A673 (cell line): Measurements from ENCODE around the gene LSM10. TPM values are rescaled to one million over a fixed set of nuclear protein-coding genes. Genes with fewer than 3 reads are reported as not detected.

Source experiments
- BruUV-seq: library from RNA; stranded (reverse); fragments of 400-500 nt; replicated peaks from 2 replicates; lab custom pipeline; 2021; lab: Mats Ljungman, UMichigan
- CTCF ChIA-PET: fragments of 300-600 bp; sonication (Branson Sonifier 250); formaldehyde crosslinking; loops from one replicate; lab custom pipeline; 2022; ENCODE audit warnings: antibody characterized with exemption; lab: Charles Lee
- POLR2A ChIA-PET: fragments of 300-600 bp; sonication (Branson Sonifier 250); formaldehyde crosslinking; loops from one replicate; lab custom pipeline; 2022; ENCODE audit warnings: antibody characterized with exemption; ENCODE audit not compliant: low non-redundant PET; lab: Charles Lee
- DNase-seq: peaks from one replicate; pipeline ENCODE4 v3.0.0-alpha.2; 2015; ENCODE audit warnings: low spot score
- H3K27ac ChIP-seq: fragments of 200-600 bp; sonication (generic); 2 replicates; pipeline ENCODE4 v1.5.1; 2016; ENCODE audit warnings: mixed run types, low read depth, mild to moderate bottlenecking, mixed read lengths, antibody characterized with exemption, low read length; ENCODE audit not compliant: poor library complexity, severe bottlenecking
- H3K27me3 ChIP-seq: fragments of 200-600 bp; sonication (generic); replicated peaks from 2 replicates; pipeline ENCODE4 v1.6.1; 2017; ENCODE audit warnings: mixed run types, low read depth, mild to moderate bottlenecking, mixed read lengths, antibody characterized with exemption, low read length; ENCODE audit not compliant: insufficient read depth, poor library complexity
- H3K36me3 ChIP-seq: fragments of 200-600 bp; sonication (generic); 2 replicates; pipeline ENCODE4 v1.6.1; 2016; ENCODE audit warnings: mixed run types, mild to moderate bottlenecking, mixed read lengths, antibody characterized with exemption, low read length; ENCODE audit not compliant: insufficient read depth, poor library complexity, severe bottlenecking
- H3K4me1 ChIP-seq: fragments of 200-600 bp; sonication (generic); 2 replicates; pipeline ENCODE4 v1.6.1; 2017; ENCODE audit warnings: mixed run types, mild to moderate bottlenecking, mixed read lengths, antibody characterized with exemption, low read length; ENCODE audit not compliant: insufficient read depth, poor library complexity, severe bottlenecking
- H3K4me3 ChIP-seq: fragments of 200-600 bp; sonication (generic); 2 replicates; pipeline ENCODE4 v1.5.1; 2016; ENCODE audit warnings: low read depth, mixed run types, mild to moderate bottlenecking, mixed read lengths, low read length; ENCODE audit not compliant: poor library complexity, severe bottlenecking
- H3K9me3 ChIP-seq: fragments of 200-600 bp; sonication (generic); 2 replicates; pipeline ENCODE4 v1.6.1; 2016; ENCODE audit warnings: mixed run types, low read depth, mild to moderate bottlenecking, mixed read lengths, antibody characterized with exemption, low read length; ENCODE audit not compliant: poor library complexity, severe bottlenecking
- CTCF ChIP-seq: fragments of 300-800, 200-600 bp; sonication (generic); conservative IDR thresholded peaks from 2 replicates; pipeline ENCODE4 v1.5.1; 2017; ENCODE audit warnings: low read depth, mild to moderate bottlenecking, antibody characterized with exemption, low read length, moderate library complexity, mixed read lengths
- EZH2 ChIP-seq: fragments of 200-600 bp; sonication (generic); IDR thresholded peaks from 2 replicates; pipeline ENCODE4 v1.6.1; 2017; ENCODE audit warnings: borderline replicate concordance, low read depth, mild to moderate bottlenecking, mixed read lengths, antibody characterized with exemption, low read length; ENCODE audit not compliant: poor library complexity, severe bottlenecking
- intact Hi-C: fragments of 100-400 bp; cut with micrococcal nuclease; formaldehyde crosslinking; loops from one replicate; pipeline ENCODE4 v1.10.0; 2022; ENCODE audit not compliant: unreplicated experiment
- total RNA-seq: library from RNA; stranded (reverse); gene quantifications from 2 replicates; pipeline ENCODE4 v1.2.3, GENCODE V29; 2021

Gene LSM10
- total RNA-seq, 1 experiment from 2014 or later = 68.0 TPM

GRCh38 chr1:36417931-36418330, 20.2 kb upstream of the LSM10 start:
- H3K9me3 ChIP-seq = no peaks in the 10 kb centered on the region
- no peak for TF ChIP-seq EZH2
- no peak for DNase-seq
- ChIA-PET POLR2A (no interaction called here), CTCF (no interaction called here)
- no peak overlapping the region for H3K4me3 ChIP-seq
- intact Hi-C loops = no loop called here
- peaks cover 5% of the 10 kb centered on the region for H3K4me1 ChIP-seq
- no peaks in the 10 kb centered on the region for H3K36me3 ChIP-seq
- no peaks in the 10 kb centered on the region for H3K27me3 ChIP-seq
- H3K27ac ChIP-seq = no peak overlapping the region
- no TSS peak for BruUV-seq

DNA sequence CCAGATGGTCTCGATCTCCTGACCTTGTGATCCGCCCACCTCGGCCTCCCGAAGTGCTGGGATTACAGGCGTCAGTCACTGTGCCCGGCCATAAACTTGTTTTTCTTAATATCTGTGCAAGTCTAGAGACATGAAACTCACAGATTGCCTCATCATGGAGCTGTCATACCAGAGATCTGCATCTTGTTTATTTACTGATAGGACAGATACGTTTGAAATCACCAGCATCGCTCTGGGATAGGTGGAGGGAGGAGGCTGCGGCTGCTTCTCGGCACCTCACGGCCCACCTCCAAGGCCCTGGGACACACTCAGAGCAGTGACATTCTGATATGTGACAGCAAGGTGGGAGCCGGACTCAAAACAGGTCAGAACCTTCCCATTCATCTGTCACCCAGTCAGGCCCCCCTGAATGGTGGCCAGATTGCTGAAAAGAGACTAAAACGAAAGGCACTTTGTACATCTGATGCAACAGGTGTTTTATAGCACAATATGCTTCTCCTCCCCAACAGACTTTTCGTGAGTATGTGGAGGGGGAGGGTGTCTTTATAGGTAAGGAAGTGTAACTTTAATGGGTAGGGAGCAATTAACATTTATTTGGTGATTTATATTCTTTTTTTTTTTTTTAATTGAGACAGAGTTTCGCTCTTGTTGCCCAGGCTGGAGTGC, 18.1 kb upstream of the LSM10 start:
- no TSS peak for BruUV-seq
- intact Hi-C loops = no loop called here
- Histone ChIP-seq H3K36me3 (no peaks in the 10 kb centered on the region), H3K4me3 (no peak overlapping the region), H3K27ac (no peak overlapping the region), H3K27me3 (no peaks in the 10 kb centered on the region), H3K4me1 (peaks cover 5% of the 10 kb centered on the region), H3K9me3 (no peaks in the 10 kb centered on the region)
- no peak for TF ChIP-seq EZH2
- TF ChIP-seq CTCF = no peak
- no peak for DNase-seq
- POLR2A ChIA-PET = no interaction called here
- CTCF ChIA-PET = no interaction called here

DNA sequence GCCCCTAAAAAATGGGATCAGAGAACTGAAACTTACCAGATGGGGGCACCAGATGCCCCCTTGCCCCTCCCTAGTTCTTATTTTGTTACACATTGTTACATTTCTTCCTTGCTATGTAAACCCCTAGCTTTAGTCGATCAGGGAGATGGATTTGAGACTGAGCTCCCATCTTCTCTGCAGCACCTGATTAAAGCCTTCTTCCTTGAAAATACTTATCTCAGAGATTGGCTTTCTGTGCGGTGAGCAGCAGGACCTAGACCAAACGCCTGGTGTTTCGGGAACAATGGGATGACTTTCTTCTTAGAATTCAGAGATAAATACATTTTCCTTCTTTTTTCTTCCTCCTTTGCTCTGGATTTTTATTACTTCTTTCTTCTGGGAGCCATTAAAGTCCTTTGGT, 16.7 kb upstream of the LSM10 start:
- Histone ChIP-seq H3K27ac (no peak overlapping the region), H3K27me3 (no peaks in the 10 kb centered on the region), H3K4me3 (no peak overlapping the region), H3K4me1 (no peaks in the 10 kb centered on the region), H3K9me3 (no peaks in the 10 kb centered on the region), H3K36me3 (no peaks in the 10 kb centered on the region)
- no peak for TF ChIP-seq EZH2
- no peak for TF ChIP-seq CTCF
- ChIA-PET CTCF (no interaction called here), POLR2A (no interaction called here)
- intact Hi-C loops = no loop called here
- DNase-seq = no peak
- BruUV-seq = no TSS peak
